SK-N-MC (cell line): ENCODE results near the gene KRTAP10-10.
"Not testable (repeated sequence)": the region's sequence is repeated elsewhere in the genome, so short reads cannot be mapped to it uniquely, and the experiment has no call there.

Source experiments
- DNase-seq: peaks from one replicate; pipeline ENCODE4 v3.0.0-alpha.2; 2011; ENCODE audit warnings: low read depth, low spot score
- H3K27ac ChIP-seq: fragments of 200-600 bp; sonication (generic); 2 replicates; pipeline ENCODE4 v1.5.1; 2016; ENCODE audit warnings: mixed run types
- H3K36me3 ChIP-seq: fragments of 200-600 bp; sonication (generic); 2 replicates; pipeline ENCODE4 v1.6.1; 2017; ENCODE audit warnings: antibody characterized with exemption, low read length, mixed read lengths; ENCODE audit not compliant: insufficient read depth
- H3K4me3 ChIP-seq: fragments of 200-600 bp; sonication (generic); 2 replicates; pipeline ENCODE4 v1.5.1; 2016
- H3K9ac ChIP-seq: fragments of 200-600 bp; sonication (generic); 2 replicates; pipeline ENCODE4 v1.8.0; 2017; ENCODE audit warnings: mixed run types, mixed read lengths; ENCODE audit not compliant: insufficient read length
- H3K9me3 ChIP-seq: fragments of 200-600 bp; sonication (generic); 2 replicates; pipeline ENCODE4 v1.6.1; 2017; ENCODE audit warnings: low read depth, mild to moderate bottlenecking, antibody characterized with exemption, low read length, moderate library complexity, mixed read lengths
- EZH2 ChIP-seq: fragments of 200-600 bp; sonication (generic); IDR thresholded peaks from one replicate; pipeline ENCODE4 v1.6.1; 2017; ENCODE audit warnings: antibody characterized with exemption
- FOXP2 ChIP-seq: optimal IDR thresholded peaks from 2 replicates; pipeline ENCODE3; 2011; ENCODE audit warnings: mild to moderate bottlenecking, moderate library complexity; ENCODE audit not compliant: insufficient read depth; ENCODE audit errors: extremely low read length, control extremely low read depth
- POLR2AphosphoS5 ChIP-seq: IDR thresholded peaks from 2 replicates; pipeline ENCODE4 v1.6.1; 2012; ENCODE audit warnings: mild to moderate bottlenecking, low read depth, low read length, borderline replicate concordance

KRTAP10-10 gene

GRCh38 chr21:44658913-44659595, 21.9 kb downstream of the KRTAP10-10 start:
- Histone ChIP-seq H3K9ac (no peak overlapping the region), H3K9me3 (peaks cover 5% of the 10 kb centered on the region; the same call in 1 of the 2 replicates), H3K4me3 (no peak overlapping the region), H3K27ac (no peak overlapping the region), H3K36me3 (peaks cover 39% of the 10 kb centered on the region; the same call in 1 of the 2 replicates)
- TF ChIP-seq FOXP2 (no peak), EZH2 (no peak), POLR2AphosphoS5 (no peak)
- no peak for DNase-seq

GRCh38 chr21:44661567-44661966, 24.4 kb downstream of the KRTAP10-10 start:
- not testable (repeated sequence) for H3K9me3 ChIP-seq, H3K4me3 ChIP-seq, H3K27ac ChIP-seq, H3K9ac ChIP-seq, DNase-seq
- peaks cover 35% of the 10 kb centered on the region; the same call in 1 of the 2 replicates for H3K36me3 ChIP-seq

- DNase-seq, result no peak
- Histone ChIP-seq H3K4me3 (no peak overlapping the region), H3K9ac (no peak overlapping the region), H3K9me3 (peaks cover 11% of the 10 kb centered on the region), H3K27ac (no peak overlapping the region), H3K36me3 (peaks cover 25% of the 10 kb centered on the region; the same call in 1 of the 2 replicates)
- TF ChIP-seq POLR2AphosphoS5 (no peak), EZH2 (no peak), FOXP2 (no peak)
Observed at GRCh38 chr21:44664691-44665090, 27.5 kb downstream of the KRTAP10-10 start.

GRCh38 chr21:44666401-44667320, 29.5 kb downstream of the KRTAP10-10 start, which contains the start of gene KRTAP12-2:
Gene KRTAP12-2, minus strand, starts transcription at chr21:44666927. Its CDS starts 41 bp downstream, at chr21:44666886.
- Histone ChIP-seq H3K36me3 (peaks cover 18% of the 10 kb centered on the region; the same call in 1 of the 2 replicates), H3K27ac (no peak within 1 kb of the TSS), H3K9me3 (peaks cover 16% of the 10 kb centered on the region), H3K9ac (no peak within 1 kb of the TSS), H3K4me3 (no peak within 1 kb of the TSS)
- no peak for DNase-seq
- TF ChIP-seq FOXP2 (no peak), POLR2AphosphoS5 (no peak), EZH2 (no peak)

- H3K9ac ChIP-seq, result no peak overlapping the region
- no peak for DNase-seq
- H3K27ac ChIP-seq, result no peak overlapping the region
- H3K4me3 ChIP-seq, result no peak overlapping the region
- H3K9me3 ChIP-seq, result peaks cover 16% of the 10 kb centered on the region
- TF ChIP-seq EZH2 (no peak), FOXP2 (no peak), POLR2AphosphoS5 (no peak)
- peaks cover 18% of the 10 kb centered on the region; the same call in 1 of the 2 replicates for H3K36me3 ChIP-seq
Observed at GRCh38 chr21:44667612-44668011, 30.5 kb downstream of the KRTAP10-10 start.

- Histone ChIP-seq H3K9ac (no peak overlapping the region), H3K4me3 (no peak overlapping the region), H3K36me3 (peaks cover 18% of the 10 kb centered on the region; the same call in 1 of the 2 replicates), H3K9me3 (peaks cover 15% of the 10 kb centered on the region), H3K27ac (no peak overlapping the region)
- no peak for TF ChIP-seq FOXP2
- no peak for TF ChIP-seq POLR2AphosphoS5
- TF ChIP-seq EZH2, result no peak
- DNase-seq, result no peak
Observed at GRCh38 chr21:44670642-44671432, 33.7 kb downstream of the KRTAP10-10 start.

- DNase-seq, result no peak
- TF ChIP-seq FOXP2 (no peak), EZH2 (no peak), POLR2AphosphoS5 (no peak)
- Histone ChIP-seq H3K9me3 (peaks cover 15% of the 10 kb centered on the region), H3K36me3 (peaks cover 11% of the 10 kb centered on the region; the same call in 1 of the 2 replicates), H3K4me3 (no peak overlapping the region), H3K27ac (no peak overlapping the region), H3K9ac (no peak overlapping the region)
Observed at GRCh38 chr21:44671911-44672310, 34.8 kb downstream of the KRTAP10-10 start.
